HUDEP-2 (cell line): ENCODE data around the gene PLEKHG4B.

Experiments used
- DNase-seq, 76 experiments: peaks; one replicate each; lab custom pipeline; 2025; ENCODE audit not compliant: unreplicated experiment in 76 of 76; lab: John Stamatoyannopoulos, UW

The PLEKHG4B gene

DNA sequence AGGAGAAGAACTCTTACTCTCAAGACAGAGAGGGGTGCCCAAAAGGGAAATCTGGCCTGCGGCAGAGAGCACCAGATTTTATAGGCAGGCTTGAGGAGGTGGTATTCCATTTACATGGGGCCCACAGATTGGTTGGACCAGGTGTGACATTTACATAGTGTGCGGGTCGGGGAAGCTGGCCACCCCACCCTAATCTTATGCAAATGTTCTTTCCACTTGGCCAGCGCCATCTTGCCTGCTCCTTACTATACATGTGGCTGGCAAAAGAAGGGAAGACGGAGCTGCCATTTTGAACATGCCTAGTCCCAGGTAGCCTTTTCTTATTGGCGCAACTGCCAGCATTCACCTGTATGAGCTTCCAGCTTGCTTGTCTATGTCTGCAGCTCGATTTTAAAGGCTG lies 34.8 kb downstream of the PLEKHG4B start:
- no peak for DNase-seq

DNA sequence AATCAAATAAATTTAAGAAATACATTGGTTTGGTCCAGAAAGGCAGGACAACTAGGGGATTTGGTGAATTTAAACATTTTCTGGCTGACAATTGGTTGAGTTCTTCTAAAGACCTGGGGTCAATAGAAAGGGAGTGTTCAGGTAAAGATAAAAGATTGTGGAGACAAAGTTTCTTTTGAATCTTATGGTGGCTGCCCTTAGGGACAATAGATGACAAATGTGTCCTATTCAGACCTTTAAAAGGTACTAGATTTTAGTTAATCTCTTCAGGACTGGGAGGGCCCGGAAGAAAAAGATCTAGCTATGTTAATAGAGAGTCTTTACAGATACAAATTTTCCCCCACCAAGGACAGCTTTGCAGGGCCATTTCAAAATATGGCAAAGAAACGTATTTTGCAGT lies 35.9 kb downstream of the PLEKHG4B start:
- DNase-seq = no peak

DNA sequence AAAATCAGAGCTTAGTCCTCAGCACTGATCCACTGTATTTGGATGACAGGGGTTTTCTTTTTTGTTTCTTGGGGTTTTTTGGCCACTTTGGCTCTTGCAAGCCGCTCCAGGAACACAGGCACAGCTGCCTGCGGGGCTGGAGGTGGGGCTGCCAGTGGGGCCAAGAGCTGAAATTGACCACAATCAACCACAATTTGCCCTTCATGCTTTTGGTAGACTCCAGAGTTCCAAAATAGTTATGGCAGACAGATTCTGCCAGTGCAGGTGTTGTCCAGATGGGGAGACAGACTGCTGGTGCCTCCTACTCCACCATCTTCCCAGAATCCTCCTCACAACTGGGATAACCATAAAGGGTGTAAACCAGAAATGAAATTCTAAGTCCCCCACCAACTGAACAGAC lies 36.5 kb downstream of the PLEKHG4B start:
- DNase-seq = no peak

DNA sequence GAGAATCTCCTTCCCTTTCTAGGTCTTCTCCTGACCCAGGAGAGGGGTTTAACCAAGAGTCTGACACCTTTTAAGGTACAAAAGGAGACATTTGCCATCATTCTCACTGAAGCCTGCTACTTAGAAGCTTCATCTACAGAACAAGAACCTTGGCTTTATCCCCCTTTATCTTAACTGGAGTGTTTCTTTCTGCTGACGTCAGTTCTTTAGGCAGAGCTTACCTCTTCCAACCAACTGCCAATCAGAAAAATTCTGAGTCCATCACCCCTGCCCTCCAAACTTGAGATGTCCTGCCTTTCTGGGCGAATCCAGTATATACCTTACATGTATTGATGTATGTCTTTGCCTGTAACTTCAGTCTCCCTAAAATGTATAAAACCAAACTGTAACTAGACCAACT lies 37.2 kb downstream of the PLEKHG4B start:
- DNase-seq = no peak

DNA sequence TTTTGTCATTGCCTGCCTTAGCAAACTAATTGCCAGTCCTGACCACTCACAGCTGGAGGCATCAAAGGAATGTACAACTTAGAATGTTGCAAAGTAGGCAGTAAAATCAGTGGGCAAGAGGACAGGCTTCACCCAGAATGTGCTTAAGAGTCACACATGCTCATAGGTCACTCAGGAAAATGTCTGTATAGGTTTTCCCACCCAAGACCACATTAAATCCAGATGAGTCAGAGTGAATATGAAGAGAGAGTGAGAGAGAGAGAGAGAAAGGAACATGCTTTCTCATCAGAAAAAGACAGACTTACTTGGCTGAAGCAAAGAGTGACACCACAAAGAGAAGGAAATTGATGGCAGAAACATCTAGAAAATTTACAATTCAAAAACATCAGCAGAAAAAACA lies 37.9 kb downstream of the PLEKHG4B start:
- no peak for DNase-seq

DNA sequence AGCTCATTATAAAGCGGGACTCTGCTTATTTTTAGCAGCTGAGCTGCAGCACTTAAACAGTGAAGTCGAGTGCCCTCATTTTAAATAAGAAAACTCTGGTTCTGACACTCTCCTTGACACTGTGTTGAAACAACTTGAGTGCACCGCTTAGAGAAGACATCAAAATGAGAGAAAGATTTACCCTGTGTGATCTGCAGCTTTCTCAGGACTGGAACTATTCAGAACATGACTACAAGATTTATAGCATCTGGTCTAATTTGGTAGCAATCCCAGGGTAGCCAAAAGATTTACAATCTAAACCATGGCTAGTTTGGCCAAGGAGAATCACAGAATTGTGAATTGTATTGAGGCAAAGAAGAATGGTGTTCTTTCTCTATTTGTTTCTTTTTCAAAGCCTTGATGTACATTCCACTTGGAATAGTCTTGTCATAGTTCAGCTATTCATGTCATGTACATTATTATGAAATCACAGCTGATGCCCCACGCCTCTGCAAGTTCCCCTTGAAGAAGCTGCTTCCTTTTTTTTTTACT lies 38.7 kb downstream of the PLEKHG4B start:
- no peak for DNase-seq

DNA sequence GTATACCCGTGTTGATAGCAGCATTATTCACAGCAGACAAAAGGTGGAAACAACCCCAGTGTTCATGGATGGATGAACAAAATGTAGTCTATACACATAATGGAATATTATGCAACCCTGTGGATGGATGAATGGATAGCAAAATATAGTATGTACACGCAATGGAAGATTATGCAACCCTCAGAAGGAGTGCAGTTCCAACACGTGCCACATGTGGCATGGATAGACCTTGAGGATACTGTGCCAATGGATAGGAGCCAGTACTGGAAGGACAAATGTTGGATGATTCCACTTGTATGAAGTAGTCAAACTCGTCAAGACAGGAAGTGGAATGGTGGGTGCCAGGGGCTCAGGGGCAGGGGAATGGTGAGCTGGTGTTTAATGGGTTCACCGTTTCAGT lies 44.9 kb downstream of the PLEKHG4B start:
- DNase-seq = no peak

DNA sequence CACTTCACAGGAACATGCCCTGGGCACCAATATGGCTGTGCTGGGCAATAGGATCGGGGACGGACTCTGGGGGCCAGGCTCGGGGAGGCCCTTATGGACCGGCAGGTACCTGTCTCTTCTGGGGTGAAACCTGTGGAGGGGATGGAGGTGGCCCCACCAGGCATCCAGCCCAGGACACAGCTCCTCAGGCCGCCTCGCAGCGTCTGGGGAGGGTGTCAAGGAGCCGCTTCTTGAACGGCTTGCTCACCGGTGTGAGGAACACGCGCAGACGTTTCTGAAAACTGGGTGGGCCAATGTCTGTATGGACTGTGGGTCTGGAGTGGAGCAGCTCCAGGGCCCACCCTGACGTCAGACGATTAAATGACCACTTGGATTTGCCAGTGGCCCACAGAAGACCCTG lies 45.8 kb downstream of the PLEKHG4B start:
- no peak for DNase-seq

DNA sequence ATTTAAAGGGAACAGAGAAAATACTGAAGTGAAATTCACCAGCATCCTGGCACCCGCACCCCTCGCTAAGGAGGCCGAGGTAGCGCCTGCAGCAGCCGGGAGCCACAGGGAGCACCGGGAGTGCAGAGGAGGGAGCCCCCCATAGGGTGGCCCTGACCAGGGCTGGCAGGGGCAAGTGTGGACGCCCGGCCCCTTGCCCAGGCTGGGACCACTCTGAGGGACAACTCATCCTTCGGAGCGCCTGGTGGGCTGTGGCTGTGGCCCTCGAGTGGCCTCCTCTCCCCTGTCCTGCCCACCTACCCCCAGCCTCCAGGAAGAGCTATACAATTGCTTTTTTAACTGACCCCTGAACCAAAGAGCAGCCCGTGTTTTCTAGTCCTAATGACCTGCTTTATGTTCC lies 47.0 kb downstream of the PLEKHG4B start:
- DNase-seq = no peak

DNA sequence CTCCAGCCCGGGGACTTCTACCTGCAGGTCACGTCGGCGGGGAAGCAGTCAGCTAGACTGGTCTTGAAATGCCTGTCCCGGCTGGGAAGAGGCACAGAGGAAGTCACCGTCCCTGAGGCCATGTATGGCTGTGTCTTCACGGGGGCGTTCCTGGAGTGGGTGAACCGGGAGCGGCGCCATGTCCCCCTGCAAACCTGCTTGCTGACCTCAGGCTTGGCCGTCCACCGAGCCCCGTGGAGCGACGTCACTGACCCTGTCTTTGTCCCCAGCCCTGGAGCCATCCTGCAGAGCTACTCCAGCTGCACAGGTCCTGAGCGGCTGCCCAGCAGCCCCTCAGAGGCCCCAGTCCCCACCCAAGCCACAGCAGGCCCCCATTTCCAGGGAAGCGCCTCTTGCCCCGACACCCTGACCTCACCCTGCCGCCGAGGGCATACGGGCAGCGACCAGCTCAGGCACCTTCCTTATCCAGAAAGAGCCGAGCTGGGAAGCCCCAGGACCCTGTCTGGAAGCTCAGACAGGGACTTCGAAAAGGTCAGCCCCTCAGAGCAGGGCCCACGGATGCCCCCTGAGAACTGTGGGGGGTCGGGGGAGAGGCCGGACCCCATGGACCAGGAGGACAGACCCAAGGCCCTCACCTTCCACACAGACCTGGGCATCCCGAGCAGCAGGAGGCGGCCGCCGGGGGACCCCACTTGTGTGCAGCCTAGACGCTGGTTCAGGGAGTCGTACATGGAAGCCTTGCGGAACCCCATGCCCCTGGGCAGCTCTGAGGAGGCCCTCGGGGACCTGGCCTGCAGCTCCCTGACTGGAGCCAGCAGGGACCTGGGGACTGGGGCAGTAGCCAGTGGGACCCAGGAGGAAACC lies 47.8 kb downstream of the PLEKHG4B start:
- no peak for DNase-seq

DNA sequence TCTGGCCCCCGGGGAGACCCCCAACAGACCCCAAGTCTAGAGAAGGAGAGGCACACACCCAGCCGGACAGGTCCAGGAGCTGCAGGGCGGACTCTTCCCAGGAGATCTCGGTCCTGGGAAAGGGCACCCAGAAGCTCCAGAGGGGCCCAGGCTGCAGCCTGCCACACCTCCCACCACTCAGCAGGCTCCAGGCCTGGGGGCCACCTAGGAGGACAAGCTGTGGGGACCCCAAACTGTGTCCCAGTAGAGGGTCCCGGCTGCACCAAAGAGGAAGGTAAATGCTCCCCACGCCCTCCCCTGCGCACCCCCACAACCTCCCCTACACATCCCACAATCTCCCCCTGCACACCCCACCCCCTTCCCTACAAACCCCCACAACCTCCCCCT lies 48.5 kb downstream of the PLEKHG4B start:
- DNase-seq = no peak

DNA sequence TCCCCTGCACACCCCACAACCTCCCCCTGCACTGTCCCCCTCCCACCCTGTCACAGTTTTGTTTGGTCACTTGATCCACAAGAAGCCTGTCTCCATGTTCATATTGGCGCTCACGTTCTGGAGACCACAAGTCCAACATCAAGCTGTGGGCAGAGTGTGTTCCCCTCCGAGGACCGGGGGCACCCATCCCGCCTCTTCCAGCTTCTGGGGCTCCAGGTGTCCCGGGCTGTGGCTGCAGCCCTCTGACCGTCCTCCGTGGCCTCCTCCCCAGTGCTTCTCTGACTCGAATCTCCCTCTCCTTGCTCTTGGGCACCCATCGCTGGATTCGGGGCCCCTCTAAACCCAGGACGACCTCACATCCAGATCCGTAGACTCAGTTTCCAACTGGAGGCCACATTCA lies 49.2 kb downstream of the PLEKHG4B start:
- DNase-seq = no peak

DNA sequence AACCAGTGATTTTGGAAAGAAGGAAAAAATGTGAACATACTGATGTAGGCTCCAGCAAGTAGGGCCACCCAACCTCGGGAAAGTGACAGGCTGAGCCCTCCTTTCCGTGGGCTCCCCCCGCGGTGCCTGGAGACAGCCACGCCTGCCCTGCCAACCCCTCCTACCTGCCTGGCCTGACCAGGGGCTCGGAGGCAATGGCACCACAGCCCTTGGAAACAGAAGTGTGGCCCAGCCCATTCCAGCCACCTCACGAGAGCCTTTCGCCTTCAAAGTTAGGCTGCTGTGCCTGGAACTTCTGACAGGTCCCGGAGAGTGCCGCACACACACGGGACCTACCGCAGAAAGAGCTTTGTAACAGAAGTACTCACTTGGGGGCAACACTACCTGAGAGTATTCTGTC lies 49.8 kb downstream of the PLEKHG4B start:
- DNase-seq = no peak

DNA sequence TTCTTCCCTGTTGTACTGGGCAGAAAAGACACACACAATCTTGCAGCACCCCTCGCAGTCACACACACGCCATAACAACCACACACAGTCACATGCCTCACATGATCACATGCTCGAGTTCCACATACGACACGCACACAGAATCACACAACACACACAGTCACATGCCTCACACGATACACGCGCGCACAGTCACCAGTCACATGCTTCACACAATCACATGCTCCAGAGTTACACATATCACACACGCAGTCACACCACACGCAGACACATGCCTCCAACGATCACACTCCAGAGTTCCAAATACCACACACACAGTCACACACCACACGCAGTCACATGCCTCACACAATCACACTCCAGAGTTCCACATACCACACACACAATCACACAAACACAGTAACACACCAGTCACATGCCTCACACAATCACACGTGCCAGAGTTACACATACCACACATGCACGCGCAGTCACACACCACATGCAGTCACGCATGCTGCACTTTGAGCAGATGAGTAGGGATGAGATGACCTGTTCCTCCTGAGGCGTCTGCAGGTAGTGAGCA lies 50.4 kb downstream of the PLEKHG4B start:
- DNase-seq = no peak

DNA sequence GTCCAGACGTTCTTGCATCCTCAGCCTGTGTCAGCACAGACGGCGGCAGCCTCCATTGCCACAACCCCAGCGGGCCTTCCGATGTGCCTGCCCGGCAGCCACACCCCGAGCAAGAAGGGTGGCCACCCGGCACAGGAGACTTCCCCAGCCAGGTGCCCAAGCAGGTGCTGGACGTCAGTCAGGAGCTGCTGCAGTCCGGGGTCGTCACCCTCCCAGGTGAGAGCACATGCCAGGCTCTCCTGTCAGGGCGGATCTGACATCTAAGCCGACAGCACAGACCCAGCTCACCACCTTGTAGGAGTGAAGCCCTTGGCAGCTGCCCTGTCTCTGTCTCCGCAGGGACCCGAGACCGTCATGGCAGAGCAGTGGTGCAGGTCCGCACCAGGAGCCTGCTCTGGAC lies 51.1 kb downstream of the PLEKHG4B start:
- no peak for DNase-seq

DNA sequence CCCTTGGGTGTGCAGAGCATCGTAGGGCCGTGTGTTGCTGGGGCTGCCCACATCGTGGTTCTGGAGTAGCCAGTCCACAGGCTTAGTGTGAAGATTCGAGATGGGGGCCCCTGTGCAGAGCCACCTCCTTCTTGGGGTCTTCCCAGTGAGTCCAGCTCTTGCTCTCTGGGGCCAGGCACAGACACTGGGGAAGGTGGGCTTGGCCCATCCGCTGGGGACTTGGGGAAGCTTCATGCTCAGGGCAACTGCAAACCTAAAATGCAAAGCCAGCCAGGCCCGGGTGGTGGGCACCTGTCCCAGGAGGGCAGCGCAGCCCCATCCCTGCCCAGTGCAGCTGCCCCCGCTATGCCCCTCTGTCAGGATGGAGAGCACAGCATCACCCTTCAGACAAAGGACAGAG lies 53.0 kb downstream of the PLEKHG4B start:
- DNase-seq = no peak

DNA sequence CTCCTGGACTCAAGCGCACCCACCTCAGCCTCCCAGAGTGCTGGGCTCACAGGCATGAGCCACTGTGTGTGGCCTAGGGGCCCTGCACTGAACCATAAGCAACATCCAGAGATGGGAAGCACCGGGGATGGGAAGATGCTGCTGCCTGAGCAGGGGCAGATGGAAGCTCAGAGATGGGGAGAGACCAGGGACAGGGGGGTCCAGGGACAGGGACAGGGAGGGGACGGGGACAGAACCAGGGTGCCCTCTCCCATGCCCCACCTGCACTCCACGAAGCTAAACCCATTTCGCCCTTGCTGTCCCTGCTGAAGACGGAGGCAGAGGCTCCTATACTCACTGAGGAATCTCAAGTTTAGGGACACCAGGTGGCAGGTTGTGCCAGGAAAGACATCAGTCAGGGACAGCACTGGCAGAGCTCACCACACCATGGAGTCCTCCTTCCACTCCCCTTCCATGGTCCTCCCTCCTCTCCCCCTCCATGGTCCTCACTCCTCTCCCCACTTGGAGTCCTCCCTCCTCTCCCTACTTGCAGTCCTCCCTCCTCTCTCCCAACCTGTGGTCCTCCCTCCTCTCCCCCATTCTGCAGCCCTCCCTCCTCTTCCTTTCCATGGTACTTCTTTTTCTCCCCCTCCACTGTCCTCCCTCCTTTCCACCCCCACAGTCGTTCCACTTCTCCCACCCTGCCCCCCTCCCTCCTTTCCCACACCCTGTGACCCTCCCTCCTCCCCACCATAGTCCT lies 53.8 kb downstream of the PLEKHG4B start:
- DNase-seq = no peak

DNA sequence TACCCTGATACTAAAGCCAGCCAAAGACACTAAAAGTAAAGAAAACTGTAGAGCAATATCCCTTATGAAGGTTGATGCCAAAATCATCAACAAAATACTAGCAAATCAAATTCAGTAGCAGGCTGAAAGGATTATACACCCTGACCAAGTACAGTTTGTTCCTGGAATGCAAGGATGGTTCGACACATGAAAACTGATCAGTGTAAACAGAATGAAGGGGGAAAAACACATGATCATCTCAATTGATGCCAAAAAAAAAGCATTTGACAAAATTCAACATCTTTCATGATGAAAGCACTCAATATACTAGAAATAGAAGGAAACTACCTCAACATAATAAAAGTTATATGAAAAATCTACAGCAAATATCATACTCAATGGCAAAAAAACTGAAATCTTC lies 55.8 kb downstream of the PLEKHG4B start:
- DNase-seq = no peak

DNA sequence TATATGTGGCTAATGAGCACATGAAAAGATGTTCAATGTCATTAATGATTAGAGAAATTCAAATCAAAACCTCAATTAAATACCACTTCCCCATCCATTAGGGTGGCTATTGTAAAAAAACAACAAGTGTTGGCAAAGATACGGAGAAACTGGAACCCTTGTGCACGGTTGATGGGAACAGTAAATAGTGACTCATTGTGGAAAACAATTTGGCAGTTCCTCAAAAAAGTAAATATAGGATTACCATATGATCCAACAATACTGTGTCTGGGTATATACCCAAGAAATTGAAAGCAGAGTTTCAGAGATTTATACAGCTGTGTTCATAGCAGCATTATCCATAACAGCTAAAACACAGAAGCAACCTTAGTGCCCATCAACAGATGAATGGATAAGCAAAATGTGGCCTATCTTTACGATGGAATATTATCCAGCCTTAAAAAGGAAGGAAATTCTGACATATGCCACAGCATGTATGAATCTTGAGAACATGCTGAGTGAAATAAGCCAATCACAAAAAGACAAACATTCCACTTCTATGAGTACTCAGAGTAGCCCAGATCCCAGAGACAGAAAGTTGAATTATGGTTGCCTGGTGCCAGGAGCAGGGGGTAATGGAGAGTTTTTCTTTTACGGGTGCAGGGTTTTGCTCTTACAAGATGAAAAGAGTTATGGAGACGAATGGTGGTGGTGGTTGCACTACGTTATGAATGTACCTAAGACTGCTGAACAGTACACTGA lies 57.9 kb downstream of the PLEKHG4B start:
- DNase-seq = no peak

DNA sequence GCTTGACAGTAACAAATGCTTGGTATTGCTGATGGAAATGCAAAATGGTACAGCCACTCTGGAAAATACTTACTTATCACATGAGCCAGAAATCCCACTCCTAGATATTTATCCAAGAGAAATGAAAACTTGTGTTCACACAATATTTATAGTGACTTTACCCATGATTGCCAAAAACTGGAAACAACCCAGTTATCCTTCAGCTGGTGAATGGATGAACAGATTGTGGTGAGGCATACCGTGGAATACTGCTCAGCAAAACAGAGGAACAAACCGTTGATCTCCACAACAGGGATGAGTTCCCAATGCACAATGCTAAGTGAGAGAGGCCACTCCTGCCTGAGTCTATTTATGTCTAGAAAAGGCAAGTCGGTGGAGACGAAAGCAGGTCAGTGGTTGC lies 58.8 kb downstream of the PLEKHG4B start:
- DNase-seq = no peak

DNA sequence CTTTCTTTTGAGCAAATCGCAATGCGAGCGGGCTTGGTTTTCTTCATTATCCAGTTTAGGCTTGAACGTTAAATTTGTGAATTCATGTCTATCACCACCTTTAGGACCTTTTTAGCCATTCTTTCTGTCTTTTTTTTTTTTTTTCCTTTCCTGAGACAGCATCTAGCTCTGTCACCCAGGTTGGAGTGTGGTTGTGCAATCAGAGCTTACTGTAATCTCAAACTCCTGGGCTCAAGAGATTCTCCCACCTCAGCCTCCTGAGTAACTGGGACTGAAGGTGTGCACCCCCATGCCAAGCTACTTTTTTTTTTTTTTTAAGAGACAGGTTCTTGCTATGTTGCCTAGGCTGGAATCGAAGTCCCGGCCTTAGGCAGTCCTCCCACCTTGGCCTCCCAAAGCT lies 60.1 kb downstream of the PLEKHG4B start:
- DNase-seq = no peak
